Measurements from ENCODE around the gene CEP76.

Gene CEP76

GRCh38 chr18:12702221-12703095 is at the start of gene CEP76, which contains the start of gene PSMG2:
TSS of gene CEP76 (minus strand) at chr18:12702723. CDS start at chr18:12702548, 175 bp downstream.
TSS of gene PSMG2 (plus strand) at chr18:12703042. CDS start at chr18:12703108, 66 bp downstream.
- Histone ChIP-seq H3K79me2 (ENCODE audit: insufficient read depth, low read length) (peaks cover 92% of the 10 kb centered on the region), H2AFZ (ENCODE audit: low read depth, low read length) (peak within 1 kb of the TSS; percentile 93), H4K20me1 (ENCODE audit: insufficient read depth, low read length) (peaks cover 23% of the 10 kb centered on the region; the same call in 1 of the 2 replicates), H3K27ac (ENCODE audit: low read length) (peak within 1 kb of the TSS; percentile 97), H3K9ac (ENCODE audit: low read depth, low read length) (peak within 1 kb of the TSS; percentile 93), H3K9me3 (ENCODE audit: insufficient read depth, low read length, severe bottlenecking) (no peaks in the 10 kb centered on the region), H3K27me3 (ENCODE audit: insufficient read depth, low read length, poor library complexity) (no peaks in the 10 kb centered on the region), H3K4me1 (ENCODE audit: insufficient read depth, low read length) (peaks cover 44% of the 10 kb centered on the region), H3K4me2 (ENCODE audit: insufficient read depth, low read length) (peak within 1 kb of the TSS; percentile 90), H3K4me3 (ENCODE audit: low read depth in 1 of 2, low read length in 2 of 2) (peak within 1 kb of the TSS; percentile 44 to 73), H3K36me3 (ENCODE audit: insufficient read depth, low read length) (peaks cover 58% of the 10 kb centered on the region)
- ATAC-seq (ENCODE audit: insufficient read depth, low read depth) (peak; percentile 85), DNase-seq (peak; percentile 89)
- TF ChIP-seq, protein P1, sequence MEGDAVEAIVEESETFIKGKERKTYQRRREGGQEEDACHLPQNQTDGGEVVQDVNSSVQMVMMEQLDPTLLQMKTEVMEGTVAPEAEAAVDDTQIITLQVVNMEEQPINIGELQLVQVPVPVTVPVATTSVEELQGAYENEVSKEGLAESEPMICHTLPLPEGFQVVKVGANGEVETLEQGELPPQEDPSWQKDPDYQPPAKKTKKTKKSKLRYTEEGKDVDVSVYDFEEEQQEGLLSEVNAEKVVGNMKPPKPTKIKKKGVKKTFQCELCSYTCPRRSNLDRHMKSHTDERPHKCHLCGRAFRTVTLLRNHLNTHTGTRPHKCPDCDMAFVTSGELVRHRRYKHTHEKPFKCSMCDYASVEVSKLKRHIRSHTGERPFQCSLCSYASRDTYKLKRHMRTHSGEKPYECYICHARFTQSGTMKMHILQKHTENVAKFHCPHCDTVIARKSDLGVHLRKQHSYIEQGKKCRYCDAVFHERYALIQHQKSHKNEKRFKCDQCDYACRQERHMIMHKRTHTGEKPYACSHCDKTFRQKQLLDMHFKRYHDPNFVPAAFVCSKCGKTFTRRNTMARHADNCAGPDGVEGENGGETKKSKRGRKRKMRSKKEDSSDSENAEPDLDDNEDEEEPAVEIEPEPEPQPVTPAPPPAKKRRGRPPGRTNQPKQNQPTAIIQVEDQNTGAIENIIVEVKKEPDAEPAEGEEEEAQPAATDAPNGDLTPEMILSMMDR (IDR thresholded peaks at IDR 0.05; ENCODE audit: borderline replicate concordance, extremely low read depth, low read length, poor library complexity, severe bottlenecking) = no peak
- no peak for TF ChIP-seq EZH2 (IDR thresholded peaks at IDR 0.05; ENCODE audit: borderline replicate concordance, low read depth, low read length, severe bottlenecking)

GRCh38 chr18:12751891-12752290 is 49.4 kb upstream of the CEP76 start:
- Histone ChIP-seq H3K27me3 (ENCODE audit: insufficient read depth, low read length, poor library complexity) (no peaks in the 10 kb centered on the region), H3K4me1 (ENCODE audit: insufficient read depth, low read length) (peaks cover 92% of the 10 kb centered on the region), H3K79me2 (ENCODE audit: insufficient read depth, low read length) (peaks cover 71% of the 10 kb centered on the region), H3K9ac (ENCODE audit: low read depth, low read length) (peak overlapping the region; percentile 66), H3K4me3 (ENCODE audit: low read depth in 1 of 2, low read length in 2 of 2) (peak overlapping the region in 1 of 2 experiments; percentile 16; a peak in 1 of 4 replicates), H3K4me2 (ENCODE audit: insufficient read depth, low read length) (peak overlapping the region; percentile 53), H3K9me3 (ENCODE audit: insufficient read depth, low read length, severe bottlenecking) (no peaks in the 10 kb centered on the region), H4K20me1 (ENCODE audit: insufficient read depth, low read length) (no peaks in the 10 kb centered on the region), H3K36me3 (ENCODE audit: insufficient read depth, low read length) (peaks cover 78% of the 10 kb centered on the region), H3K27ac (ENCODE audit: low read length) (peak overlapping the region; percentile 99), H2AFZ (ENCODE audit: low read depth, low read length) (no peak overlapping the region)
- TF ChIP-seq EZH2 (IDR thresholded peaks at IDR 0.05; ENCODE audit: borderline replicate concordance, low read depth, low read length, severe bottlenecking) = no peak
- TF ChIP-seq, protein P1 (IDR thresholded peaks at IDR 0.05; ENCODE audit: borderline replicate concordance, extremely low read depth, low read length, poor library complexity, severe bottlenecking) = no peak
- DNase-seq = peak; percentile 35
- no peak for ATAC-seq (ENCODE audit: insufficient read depth, low read depth)

DNA sequence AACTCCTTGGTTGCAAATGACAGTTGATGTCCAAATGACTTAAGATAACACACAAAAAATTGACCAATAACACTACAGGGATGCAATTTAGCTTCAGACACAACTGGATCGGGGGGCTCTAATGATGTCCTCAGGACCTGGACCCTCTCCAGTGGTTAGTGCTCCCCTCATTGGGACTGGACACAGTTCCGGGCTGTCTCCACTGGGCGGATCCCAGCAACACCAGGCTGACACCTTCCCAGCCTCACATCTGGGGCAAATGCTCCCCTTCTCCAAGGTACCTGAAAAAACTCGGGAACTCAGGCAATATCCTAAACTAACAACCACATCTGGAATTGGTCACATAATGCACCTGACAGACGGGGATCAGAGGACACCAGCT is 49.0 kb upstream of the CEP76 start:
- peak overlapping the region; percentile 53 for H3K4me2 ChIP-seq (ENCODE audit: insufficient read depth, low read length)
- no peak for DNase-seq
- ATAC-seq (ENCODE audit: insufficient read depth, low read depth) = no peak
- peak overlapping the region; percentile 99 for H3K27ac ChIP-seq (ENCODE audit: low read length)
- no peak for TF ChIP-seq EZH2 (IDR thresholded peaks at IDR 0.05; ENCODE audit: borderline replicate concordance, low read depth, low read length, severe bottlenecking)
- TF ChIP-seq, protein P1 (IDR thresholded peaks at IDR 0.05; ENCODE audit: borderline replicate concordance, extremely low read depth, low read length, poor library complexity, severe bottlenecking) = no peak
- H2AFZ ChIP-seq (ENCODE audit: low read depth, low read length) = no peak overlapping the region
- H3K36me3 ChIP-seq (ENCODE audit: insufficient read depth, low read length) = peaks cover 76% of the 10 kb centered on the region
- H3K9me3 ChIP-seq (ENCODE audit: insufficient read depth, low read length, severe bottlenecking) = no peaks in the 10 kb centered on the region
- peaks cover 88% of the 10 kb centered on the region for H3K4me1 ChIP-seq (ENCODE audit: insufficient read depth, low read length)
- H3K79me2 ChIP-seq (ENCODE audit: insufficient read depth, low read length) = peaks cover 67% of the 10 kb centered on the region
- H3K4me3 ChIP-seq (ENCODE audit: low read depth in 1 of 2, low read length in 2 of 2) = peak overlapping the region in 1 of 2 experiments; percentile 17; a peak in 1 of 4 replicates
- H4K20me1 ChIP-seq (ENCODE audit: insufficient read depth, low read length) = no peaks in the 10 kb centered on the region
- no peaks in the 10 kb centered on the region for H3K27me3 ChIP-seq (ENCODE audit: insufficient read depth, low read length, poor library complexity)
- H3K9ac ChIP-seq (ENCODE audit: low read depth, low read length) = peak overlapping the region; percentile 66

All from DND-41 (cell line).